Measurements from ENCODE around the gene SERTAD4.
"Not testable (repeated sequence)": the region's sequence is repeated elsewhere in the genome, so short reads cannot be mapped to it uniquely, and the experiment has no call there.

The SERTAD4 gene

DNA sequence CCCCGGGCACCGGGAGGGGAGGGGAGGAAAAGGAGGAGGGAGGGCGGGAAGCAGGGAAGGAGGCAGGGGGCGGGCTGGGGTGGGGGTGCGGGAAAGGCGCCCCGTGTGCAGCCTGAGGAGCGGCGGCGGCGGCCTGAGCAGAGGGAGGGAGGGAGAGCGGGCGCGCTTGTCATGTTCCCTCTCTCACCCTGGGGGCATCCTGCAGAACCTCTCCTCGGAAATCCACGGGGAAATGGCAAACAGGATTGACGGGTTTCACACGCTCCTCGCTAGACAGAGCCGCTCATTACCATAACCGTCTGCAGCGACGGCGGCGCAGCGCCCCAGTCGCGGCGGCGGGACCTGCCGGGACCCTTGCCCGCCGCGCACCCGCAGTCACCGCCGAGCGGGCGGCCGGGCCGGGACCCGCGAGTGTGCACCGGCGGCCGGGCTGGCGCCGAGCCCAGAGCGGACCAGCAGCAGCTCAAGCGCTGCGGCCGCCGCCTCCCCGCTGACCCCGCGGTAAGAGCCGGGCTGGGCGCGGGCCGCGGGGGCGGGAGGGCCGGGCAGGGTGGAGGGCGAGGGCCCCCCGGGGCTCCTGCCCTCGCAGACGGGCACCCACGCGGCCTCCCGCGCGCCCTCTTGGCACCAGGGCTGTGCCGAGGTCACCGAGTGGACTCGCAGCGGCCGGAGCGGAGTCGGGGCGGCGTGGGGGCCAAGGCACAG, at the start of gene SERTAD4:
Gene SERTAD4 (plus strand): TSS at position 286 of the 705 bp plus-strand sequence. CDS start 5,165 bp downstream, outside the sequence.
- peak; percentile 73 for DNase-seq (ENCODE audit: low read depth)

DNA sequence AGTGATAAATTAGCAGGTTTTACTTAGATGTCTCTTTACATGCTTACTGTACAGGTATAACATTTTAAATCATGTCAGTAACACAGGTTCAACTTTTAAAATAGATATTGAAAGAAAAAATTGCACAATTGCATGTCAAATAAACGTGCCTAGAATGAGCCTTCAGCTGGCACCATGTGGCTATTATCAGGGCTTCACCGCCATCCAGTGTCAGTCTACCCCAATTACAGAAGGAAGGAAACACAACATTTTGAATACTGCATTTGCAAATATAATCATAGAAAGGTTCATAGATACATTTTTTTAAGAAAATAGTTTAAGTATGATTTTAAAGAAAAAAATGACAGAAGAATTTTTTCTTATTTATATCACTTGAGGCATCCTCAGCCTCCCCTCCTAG, 47.5 kb upstream of the SERTAD4 start:
- no peak for DNase-seq (ENCODE audit: low read depth)

DNA sequence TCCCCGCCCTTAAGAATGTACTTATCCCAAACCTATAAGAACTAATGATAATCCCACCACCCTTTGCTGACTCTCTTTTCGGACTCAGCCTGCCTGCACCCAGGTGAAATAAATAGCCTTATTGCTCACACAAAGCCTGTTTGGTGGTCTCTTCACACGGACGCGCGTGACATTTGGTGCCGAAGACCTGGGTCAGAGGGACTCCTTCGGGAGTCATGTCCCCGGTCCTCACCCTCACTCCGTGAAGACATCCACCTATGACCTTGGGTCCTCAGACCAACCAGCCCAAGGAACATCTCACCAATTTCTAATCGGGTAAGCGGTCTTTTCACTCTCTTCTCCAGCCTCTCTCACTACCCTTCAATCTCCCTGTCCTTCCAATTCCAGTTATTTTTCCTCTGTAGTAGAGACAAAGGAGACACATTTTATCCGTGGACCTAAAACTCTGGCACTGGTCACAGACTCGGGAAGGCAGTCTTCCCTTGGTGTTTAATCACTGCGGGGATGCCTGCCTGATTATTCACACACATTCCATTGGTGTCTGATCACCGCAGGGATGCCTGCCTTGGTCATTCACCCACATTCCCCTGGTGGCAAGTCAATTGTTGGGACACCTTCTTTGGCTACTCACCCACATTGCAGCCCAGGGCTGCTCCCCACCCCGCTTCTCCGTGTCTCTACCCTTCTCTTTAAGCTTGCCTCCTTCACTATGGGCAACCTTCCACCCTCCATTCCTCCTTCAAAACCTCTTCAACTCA, 44.6 kb upstream of the SERTAD4 start:
- DNase-seq (ENCODE audit: low read depth), result peak; percentile 90

DNA sequence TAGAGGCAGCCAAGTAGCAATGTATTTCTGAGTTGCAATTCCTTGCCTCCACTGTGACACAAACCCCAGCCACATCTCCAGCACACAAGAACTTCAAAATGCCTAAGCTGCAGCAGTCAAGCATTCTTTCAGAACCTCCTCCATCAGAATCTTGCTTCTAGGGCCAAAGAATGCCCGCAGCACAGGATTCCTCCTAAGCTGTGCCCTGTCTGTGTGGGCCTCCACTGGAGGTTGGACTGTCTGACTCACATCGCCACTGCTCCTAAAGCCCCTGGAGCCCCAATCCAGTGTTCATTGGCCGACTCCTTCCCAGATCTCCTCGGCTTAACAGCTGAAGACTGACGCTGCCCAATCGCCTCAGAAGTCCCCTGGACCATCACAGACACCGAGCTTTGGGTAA, 43.2 kb upstream of the SERTAD4 start:
- DNase-seq (ENCODE audit: low read depth), result no peak

DNA sequence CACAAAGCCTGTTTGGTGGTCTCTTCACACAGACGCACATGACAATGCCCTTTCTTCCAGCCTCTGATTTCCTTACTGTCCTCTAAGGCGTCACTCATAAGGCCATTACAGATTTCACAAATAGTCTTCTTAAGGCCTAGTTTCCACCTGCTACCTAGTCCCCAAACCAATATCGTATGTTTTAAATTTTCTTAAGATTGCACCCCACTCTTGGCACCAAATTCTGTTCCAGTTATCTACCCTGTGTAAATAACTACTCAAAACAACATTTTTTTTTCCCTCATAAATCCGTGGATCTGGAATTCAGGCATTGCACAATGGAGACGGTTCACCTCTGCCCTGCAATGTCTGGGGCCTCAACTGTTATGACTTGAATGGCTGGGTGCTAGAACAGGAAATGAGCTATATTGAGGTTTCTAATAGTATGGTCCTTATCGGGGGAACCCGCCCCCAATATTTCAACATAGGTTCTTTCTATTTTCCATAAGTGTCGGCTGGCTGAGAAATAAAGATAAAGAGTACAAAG, 36.9 kb upstream of the SERTAD4 start:
- no peak for DNase-seq (ENCODE audit: low read depth)

DNA sequence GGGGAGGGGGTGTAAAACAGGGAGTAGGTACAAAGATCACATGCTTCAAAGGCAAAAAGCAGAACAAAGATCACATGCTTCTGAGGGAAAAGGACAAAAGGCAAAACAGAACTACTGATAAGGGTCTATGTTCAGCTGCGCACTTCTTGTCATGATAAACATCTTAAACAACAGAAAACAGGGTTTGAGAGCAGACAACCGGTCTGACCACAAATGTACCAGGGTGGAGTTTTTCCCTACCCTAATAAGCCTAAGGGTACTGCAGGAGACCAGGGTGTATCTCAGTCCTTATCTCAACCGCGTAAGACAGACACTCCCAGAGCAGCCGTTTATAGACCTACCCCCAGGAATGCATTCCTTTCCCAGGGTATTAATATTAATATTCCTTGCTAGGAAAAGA, 36.3 kb upstream of the SERTAD4 start:
- DNase-seq (ENCODE audit: low read depth), result not testable (repeated sequence)

DNA sequence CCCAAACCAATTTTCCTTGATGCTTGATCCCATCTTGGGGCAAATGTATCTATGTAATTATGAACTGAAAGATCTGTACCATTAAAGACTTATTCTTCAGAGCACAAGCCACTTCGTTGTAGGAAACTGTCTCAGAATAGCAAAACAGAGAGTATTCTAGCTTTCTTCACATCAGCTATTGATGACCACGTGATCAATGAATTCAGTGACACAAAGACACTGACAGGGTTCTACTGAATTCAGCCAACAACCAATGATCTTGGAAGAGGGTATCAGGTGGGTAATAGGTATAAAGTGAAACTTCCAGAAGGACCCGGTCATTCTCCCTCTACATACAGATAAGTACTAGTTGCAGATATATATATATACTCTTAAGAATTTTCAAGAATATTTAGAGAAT, 33.8 kb upstream of the SERTAD4 start:
- DNase-seq (ENCODE audit: low read depth), result no peak

DNA sequence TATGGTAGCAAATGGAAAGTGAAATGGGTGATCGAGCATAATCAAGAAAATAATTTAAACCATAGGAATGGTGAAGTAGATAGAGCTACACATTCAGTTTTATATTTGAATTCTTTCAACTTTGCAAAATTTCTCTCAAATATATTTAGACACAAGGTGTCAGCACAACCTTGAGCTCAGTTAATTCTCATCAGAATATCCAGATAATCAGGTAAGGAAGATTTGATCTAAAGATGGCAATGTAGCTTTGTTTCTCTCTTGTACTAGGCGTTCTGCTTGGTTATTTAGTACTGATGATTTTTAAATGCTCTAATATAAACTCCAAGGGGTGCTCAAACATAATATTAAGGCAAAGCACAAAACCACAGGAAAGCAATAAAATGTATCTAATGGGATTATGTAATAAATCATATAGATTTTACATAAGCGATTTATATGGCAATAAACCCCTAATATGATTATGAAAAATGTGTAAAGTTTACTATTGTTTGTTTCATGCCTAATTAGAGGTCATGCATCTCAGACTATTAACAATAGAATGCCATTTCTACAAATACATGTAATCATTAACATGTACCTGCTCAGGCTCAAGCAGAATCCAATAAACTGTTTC, 32.4 kb upstream of the SERTAD4 start:
- no peak for DNase-seq (ENCODE audit: low read depth)

DNA sequence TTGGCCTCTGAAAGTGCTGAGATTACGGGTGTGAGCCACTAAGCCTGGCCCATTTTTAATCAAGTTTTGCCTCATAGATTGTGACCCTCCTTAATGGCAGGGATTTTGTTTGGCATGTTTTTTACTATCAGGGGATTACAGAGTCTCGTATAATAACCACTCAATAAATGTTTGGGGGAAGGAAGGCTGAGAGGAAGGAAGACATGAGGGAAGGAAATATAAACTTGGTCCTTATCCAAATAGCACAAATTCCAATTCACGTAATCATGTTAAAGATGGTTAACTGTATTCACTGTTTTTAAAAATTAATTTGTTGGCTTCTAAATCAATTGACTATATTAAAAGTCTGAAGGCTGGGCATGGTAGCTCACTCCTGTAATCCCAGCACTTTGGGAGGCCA, 30.9 kb upstream of the SERTAD4 start:
- peak; percentile 74 for DNase-seq (ENCODE audit: low read depth)

DNA sequence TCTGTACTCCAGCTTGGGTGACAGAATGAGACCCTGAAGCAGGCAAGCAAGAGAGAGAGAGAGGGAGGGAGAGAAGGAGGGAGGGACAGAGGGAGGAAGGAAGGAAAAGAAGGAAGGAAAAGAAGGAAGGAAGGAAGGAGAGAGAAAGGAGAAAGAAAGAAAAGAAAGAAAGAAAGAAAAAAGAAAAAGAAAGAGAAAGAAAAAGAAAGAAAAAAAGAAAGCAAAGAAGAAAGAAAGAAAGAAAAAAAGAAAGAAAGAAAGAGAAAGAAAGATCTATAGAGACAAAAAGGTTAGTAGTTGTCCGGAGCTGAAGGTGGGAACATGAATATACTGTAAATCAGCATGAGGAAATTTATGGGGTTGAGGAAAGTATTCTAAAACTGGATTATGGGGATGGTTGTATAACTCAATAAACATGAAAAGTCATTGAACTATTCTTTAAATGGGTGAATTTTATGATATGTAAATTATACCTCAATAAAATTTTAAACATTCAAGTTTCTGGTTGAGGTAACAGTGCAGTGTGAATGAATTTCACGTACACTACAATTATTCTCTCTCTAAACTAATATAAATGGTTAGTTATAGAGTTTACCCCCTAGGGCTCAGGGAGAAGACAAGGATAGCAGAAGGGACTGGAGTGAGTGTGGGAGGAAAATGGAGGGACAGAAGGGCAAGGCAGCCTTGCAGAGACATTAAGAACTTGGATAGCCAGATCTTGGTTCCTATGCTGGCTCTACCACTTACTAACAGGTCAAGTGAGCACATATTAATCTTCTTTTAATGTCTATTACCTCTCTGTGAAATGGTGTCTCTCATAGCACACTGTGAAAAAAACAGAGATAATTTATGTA, 24.8 kb upstream of the SERTAD4 start:
- DNase-seq (ENCODE audit: low read depth), result no peak

DNA sequence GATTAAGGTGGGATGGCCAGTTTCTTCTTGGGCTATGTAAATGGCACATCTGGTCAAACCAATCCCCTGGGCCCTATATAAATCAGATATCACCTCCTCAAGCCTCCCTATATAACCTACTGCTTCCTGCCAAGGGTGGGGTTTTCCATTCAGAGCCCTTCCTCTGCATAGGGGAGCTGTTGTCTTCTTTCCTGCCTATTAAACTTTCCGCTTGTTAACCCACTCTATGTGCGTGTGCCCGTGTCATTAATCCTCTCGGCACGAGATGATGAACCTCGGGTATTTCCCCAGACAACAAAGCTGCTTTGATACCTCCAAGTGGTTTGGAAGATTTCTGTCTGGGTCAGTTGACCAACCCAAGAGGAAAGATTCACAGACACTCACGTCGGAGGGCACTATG, 19.3 kb upstream of the SERTAD4 start:
- no peak for DNase-seq (ENCODE audit: low read depth)

DNA sequence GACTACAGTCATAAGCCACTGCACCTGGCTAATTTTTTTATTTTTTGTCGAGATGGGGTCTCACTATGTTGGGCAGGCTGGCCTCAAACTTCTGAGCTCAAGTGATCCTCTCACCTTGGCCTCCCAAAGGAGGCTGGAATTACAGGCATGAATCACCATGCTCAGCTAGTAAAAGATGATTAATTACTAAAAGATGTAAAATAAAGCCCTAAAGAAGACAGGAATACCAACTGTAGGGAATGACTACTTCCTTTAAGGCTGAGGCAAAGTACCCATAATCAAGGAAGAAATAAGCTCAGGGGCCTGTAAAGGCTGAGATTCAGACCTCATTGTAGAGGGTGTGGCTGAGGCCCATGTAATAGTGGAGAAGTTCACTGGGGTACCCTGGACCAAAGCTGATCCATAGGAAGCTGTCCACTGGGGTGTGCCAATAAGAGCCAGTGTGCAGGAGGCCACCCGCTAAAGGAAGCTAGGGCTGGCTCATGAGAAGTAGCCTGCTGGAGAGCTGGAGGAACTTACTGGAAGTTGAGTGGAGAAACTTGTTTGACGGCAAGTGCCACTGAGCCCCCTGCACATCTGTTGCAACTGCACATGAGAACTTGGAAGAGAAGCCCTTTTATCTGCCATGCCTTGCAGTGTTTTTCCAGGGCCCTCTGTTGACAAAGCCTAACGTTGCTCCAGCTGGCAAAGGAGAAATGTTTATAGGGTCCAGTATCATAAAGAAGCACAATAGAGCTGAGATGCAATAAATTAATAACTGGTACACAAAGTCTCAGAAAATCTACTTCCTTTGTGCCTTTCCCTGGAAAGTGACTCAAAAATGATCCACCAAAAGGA, 17.8 kb upstream of the SERTAD4 start:
- DNase-seq (ENCODE audit: low read depth), result peak; percentile 52

DNA sequence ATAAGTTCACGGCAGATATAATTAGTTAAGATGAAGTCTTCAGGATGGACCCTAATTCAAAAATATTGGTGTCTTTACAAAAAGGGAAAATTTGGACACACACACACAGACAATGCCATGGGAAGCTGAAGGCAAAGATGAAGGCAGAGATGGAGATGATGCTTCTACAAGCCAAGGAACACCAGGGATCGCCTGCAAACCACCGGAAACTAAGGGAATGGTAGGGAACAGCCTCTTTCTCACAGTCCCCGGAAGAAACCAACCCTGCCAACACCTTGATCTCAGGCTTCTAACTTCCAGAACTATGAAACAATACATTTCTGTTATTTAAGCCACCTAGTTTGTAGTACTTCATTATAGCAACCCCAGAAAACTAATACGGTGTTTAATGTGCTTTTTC, 15.1 kb upstream of the SERTAD4 start:
- no peak for DNase-seq (ENCODE audit: low read depth)

DNA sequence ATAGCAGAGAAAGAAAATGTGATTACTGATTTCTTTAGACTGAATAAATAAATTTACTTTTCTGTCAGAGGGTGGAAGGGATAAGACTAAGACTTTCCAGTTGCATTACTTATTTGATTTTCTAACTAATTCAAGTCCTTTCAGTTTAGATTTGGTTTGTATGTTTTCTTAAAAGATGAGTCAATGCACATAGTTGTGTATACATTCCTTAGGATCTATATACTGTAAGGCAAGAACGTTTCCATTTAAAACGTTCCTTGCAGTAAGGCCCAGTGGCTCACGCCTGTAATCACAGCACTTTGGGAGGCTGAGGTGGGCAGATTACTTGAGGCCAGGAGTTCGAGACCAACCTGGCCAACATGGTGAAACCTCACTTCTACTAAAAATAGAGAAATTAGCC, 14.5 kb upstream of the SERTAD4 start:
- DNase-seq (ENCODE audit: low read depth), result peak; percentile 56

DNA sequence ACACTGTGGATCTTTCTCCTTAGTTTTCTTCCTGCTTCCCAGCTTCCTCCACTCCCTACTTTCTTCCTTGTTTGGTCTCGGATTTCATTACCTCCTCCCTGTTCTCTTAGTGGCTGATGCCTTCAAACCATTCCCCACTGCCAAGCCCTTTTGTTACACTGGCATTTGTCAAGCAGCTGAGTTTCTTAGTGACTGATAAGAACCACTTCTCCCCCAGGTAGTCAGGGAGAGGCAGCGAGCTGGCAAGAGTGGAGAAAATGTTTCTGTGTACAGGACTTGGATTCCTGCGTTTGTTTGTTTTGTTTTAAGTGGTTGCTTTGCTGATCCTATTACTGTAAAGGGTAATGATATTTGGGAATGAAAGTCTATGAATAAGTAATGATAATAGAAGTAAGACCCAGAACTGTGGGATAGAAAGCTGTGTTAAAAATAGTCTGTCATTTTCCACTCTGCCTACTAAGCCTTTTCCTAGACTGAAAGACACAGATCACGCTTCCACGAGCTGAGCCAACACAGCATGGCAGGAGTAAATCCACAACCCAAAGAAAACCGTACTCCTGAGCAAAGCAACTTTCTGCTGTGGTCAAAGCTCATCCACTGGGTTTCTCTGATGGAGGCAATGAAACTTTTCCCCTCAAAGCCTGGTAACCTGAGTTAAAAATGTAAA, 10.1 kb upstream of the SERTAD4 start:
- DNase-seq (ENCODE audit: low read depth), result no peak

DNA sequence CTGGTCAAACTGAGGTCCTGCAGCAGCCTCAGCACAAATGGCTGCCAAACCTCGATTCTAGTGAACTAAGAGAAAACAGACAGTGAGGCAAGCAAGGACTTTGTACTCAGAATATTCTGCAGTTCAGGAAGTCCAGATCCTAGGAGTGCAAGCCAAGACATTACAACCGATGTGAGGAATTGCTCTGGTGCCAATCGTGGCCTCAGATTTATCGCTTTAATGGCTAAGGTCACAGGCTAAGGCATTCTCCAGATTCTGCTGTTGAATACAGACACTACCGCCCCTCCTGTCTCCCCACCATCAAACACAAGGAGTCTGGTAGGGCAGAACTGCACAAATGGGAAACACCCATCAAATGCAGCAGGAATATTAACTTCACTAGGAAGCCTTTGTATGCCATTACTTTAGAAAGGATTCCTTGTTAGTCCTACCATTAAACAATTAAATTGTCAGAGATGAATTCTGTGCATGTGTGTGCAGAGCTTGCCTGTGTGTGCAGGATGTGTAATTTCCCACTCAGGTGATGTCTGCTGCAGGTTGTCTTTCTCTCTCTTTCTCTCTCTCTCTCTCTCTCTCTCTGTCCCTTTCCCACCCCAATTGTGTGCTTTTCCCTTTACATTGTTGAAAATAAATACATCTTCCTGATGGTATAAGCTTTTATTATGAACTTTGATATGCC, 9.2 kb upstream of the SERTAD4 start:
- DNase-seq (ENCODE audit: low read depth), result no peak

DNA sequence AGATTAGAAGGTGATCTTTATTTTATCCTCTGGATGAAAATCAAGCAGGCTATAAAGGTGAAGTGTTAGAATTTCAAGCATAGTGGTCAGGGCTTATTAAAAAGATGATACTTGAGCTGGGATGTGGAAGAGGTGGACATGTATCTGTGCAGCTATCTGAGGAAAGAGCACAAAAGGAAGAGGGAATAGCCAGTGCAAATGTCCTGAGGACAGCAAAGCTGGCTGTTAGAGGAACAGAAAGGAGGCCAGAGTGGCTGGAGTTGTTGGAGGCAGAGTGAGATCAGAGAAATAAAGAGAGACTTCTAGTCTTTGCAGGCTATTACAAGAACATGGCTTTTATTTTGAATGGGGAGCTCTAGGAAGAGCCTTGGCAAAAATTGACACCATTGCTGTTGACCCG, 4.4 kb upstream of the SERTAD4 start:
- no peak for DNase-seq (ENCODE audit: low read depth)

DNA sequence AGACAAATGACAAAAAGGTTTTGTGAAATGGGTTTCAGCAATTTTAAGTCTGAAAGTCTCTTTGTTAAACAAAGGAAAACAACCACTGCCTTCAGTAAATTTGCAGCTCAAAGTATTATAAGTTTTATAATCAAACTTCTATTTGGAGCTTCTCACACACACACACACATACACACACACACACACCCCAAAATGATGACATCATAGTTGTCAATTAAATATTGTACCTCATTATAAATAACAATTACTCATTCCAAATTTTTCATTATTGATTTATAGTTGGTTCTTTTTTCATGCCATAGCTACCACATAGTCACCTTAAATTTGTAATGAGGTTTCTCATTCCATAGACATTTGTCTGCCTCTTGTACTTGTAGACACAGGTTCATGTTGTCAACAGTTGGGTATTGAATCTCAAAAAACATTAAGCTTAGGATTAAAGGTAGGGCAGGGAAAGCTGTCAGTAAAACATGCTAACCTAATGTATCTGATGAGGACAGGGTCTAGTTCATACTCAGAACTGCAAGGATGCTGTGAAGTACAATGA, 2.4 kb upstream of the SERTAD4 start:
- no peak for DNase-seq (ENCODE audit: low read depth)

DNA sequence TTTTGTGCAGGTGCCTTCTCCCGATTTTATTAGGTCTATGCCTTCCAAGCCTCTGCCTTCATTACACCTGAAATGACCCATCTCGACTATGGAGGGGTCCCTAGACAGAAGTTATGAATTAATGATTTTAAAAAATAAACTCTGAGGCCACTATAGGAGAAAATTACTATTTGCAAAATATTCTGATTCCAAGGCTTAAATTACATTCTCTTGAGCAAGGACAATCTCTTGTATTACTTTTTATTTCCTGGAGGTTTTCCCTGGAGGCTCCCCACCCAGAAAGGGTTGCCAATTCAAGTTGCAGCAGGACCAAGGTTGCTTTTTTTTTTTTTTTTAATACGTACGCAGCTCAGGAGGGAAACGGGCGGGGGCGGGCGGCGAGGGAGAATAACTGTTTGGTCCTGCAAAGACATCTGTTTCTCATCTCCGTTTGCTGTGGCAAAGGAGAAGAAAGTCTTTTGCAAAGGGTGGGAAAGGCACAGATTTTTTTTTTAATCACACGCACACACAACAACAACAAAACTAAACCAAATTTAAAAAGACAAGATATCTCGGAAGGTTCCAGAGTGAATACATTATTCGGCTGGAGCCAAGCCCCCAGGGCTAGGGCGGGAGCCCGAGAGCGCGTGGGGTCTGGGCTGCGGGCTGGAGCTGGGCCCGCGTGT, 618 bp upstream of the SERTAD4 start:
- peak; percentile 28 for DNase-seq (ENCODE audit: low read depth)

Measured in ELR (cell line).